Upper lobe of left lung (tissue), 4 donors: ENCODE measurements around the gene LIMCH1.

Experiments used
- EP300 ChIP-seq, 4 donors: sonication (generic); formaldehyde crosslinking; IDR thresholded peaks; one replicate each; pipeline ENCODE4 v1.5.1; 2017; ENCODE audit warnings: antibody characterized with exemption in 4 of 4, control low read depth in 2 of 4
- POLR2A ChIP-seq, 4 donors: fragments of 450-650 bp; IDR thresholded peaks; one replicate each; pipeline ENCODE4 v1.5.1; 2016 to 2017; ENCODE audit warnings: antibody characterized with exemption in 4 of 4, mild to moderate bottlenecking in 2 of 4
- TF ChIP-seq, protein P1 (sequence below), 6 experiments: fragments of 450-650 bp in 4 of 6; fragments of 200-600 bp in 2 of 6; sonication (generic) in 2 of 6; IDR thresholded peaks; one replicate each; pipeline ENCODE4 v1.5.1; 2016 to 2019; ENCODE audit warnings: antibody characterized with exemption in 6 of 6

DNA sequence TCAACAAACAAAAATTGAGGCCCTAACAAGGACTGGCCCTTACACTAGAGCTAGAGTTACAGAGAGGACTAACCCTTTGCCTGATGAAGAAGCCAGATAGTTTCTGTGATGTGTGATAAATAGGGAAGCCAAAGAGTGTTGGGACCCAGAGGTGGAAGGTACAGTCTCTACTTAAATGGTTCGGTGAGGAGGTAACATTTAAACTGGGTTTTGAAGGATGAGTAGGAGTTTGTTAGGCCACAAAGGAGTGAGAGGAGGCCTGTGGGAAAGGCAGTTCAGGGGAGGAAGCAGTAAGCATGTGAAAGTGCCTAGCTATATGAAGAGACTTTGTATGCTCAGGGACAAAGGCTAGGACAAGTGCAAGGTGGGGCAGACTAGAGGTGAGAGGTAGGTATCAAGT is 23.8 kb upstream of the LIMCH1 start:
- TF ChIP-seq, protein P1, sequence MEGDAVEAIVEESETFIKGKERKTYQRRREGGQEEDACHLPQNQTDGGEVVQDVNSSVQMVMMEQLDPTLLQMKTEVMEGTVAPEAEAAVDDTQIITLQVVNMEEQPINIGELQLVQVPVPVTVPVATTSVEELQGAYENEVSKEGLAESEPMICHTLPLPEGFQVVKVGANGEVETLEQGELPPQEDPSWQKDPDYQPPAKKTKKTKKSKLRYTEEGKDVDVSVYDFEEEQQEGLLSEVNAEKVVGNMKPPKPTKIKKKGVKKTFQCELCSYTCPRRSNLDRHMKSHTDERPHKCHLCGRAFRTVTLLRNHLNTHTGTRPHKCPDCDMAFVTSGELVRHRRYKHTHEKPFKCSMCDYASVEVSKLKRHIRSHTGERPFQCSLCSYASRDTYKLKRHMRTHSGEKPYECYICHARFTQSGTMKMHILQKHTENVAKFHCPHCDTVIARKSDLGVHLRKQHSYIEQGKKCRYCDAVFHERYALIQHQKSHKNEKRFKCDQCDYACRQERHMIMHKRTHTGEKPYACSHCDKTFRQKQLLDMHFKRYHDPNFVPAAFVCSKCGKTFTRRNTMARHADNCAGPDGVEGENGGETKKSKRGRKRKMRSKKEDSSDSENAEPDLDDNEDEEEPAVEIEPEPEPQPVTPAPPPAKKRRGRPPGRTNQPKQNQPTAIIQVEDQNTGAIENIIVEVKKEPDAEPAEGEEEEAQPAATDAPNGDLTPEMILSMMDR (IDR thresholded peaks at IDR 0.05): no peak
- TF ChIP-seq EP300 (IDR thresholded peaks at IDR 0.05): no peak
- TF ChIP-seq POLR2A (IDR thresholded peaks at IDR 0.05): no peak
